ENCODE results near the gene PARP15. TPM values are rescaled to one million over a fixed set of nuclear protein-coding genes. Genes with fewer than 3 reads are reported as not detected.

The PARP15 gene
- total RNA-seq, 1 experiment from 2014 or later: 0.15 TPM

- H3K27me3 Mint-ChIP-seq (ENCODE audit: low read depth): no peaks in the 10 kb centered on the region
- POLR2A ChIA-PET: no interaction called here
- H3K9me3 Mint-ChIP-seq: peaks cover 13% of the 10 kb centered on the region
- H3K4me3 Mint-ChIP-seq: no peak overlapping the region
- TF ChIP-seq ZMAT4 (CRISPR knock-in tag; IDR thresholded peaks at IDR 0.05): no peak
- no peak for TF ChIP-seq RELA (CRISPR knock-in tag; IDR thresholded peaks at IDR 0.05; ENCODE audit: borderline replicate concordance)
- no peak for TF ChIP-seq GABPB1 (CRISPR knock-in tag; IDR thresholded peaks at IDR 0.05)
- DNase-seq (ENCODE audit: low spot score) (no peak), ATAC-seq (no peak)
- H3K4me1 Mint-ChIP-seq: peaks cover 5% of the 10 kb centered on the region; the same call in 1 of the 2 replicates
- CTCF ChIA-PET: interaction anchor here (1.0 to 1.6 kb wide), 2 partner anchors 10 to 285 kb away, joined by 3 to 8 read pairs; partner anchors contain the start of gene FAM162A
- H3K27ac Mint-ChIP-seq: no peak overlapping the region
- peaks cover 2% of the 10 kb centered on the region; the same call in 1 of the 2 replicates for H3K36me3 Mint-ChIP-seq
Measured at GRCh38 chr3:122668930-122669730, 91.7 kb downstream of the PARP15 start.

GRCh38 chr3:122671553-122671952 lies 94.1 kb downstream of the PARP15 start:
- POLR2A ChIA-PET: no interaction called here
- Mint-ChIP-seq H3K27me3 (ENCODE audit: low read depth) (no peaks in the 10 kb centered on the region), H3K4me1 (no peaks in the 10 kb centered on the region), H3K9me3 (peaks cover 13% of the 10 kb centered on the region), H3K27ac (no peak overlapping the region), H3K36me3 (0 out of 2 replicates have a peak, but pooled peaks cover 2% of the 10 kb centered on the region), H3K4me3 (no peak overlapping the region)
- DNase-seq (ENCODE audit: low spot score) (no peak), ATAC-seq (no peak)
- CTCF ChIA-PET: no interaction called here
- TF ChIP-seq NR3C1 (CRISPR knock-in tag; conservative IDR thresholded peaks at IDR 0.05; ENCODE audit: low read depth): no peak
- no peak for TF ChIP-seq ARID4B (CRISPR knock-in tag; IDR thresholded peaks at IDR 0.05; ENCODE audit: borderline replicate concordance)
- TF ChIP-seq ZNF671 (CRISPR knock-in tag; IDR thresholded peaks at IDR 0.05): no peak
- no peak for TF ChIP-seq IRF2 (CRISPR knock-in tag; IDR thresholded peaks at IDR 0.05; ENCODE audit: borderline replicate concordance, low read depth)
- no peak for TF ChIP-seq ZNF532 (CRISPR knock-in tag; IDR thresholded peaks at IDR 0.05; ENCODE audit: borderline replicate concordance)
- TF ChIP-seq TEAD1 (CRISPR knock-in tag; IDR thresholded peaks at IDR 0.05): no peak
- no peak for TF ChIP-seq ZNF121 (CRISPR knock-in tag; IDR thresholded peaks at IDR 0.05)
- TF ChIP-seq GTF2I (CRISPR knock-in tag; conservative IDR thresholded peaks at IDR 0.05): no peak
- no peak for TF ChIP-seq NFATC4 (CRISPR knock-in tag; IDR thresholded peaks at IDR 0.05)
- no peak for TF ChIP-seq ZNF425 (CRISPR knock-in tag; conservative IDR thresholded peaks at IDR 0.05)
- TF ChIP-seq USF1 (CRISPR knock-in tag; IDR thresholded peaks at IDR 0.05): no peak
- no peak for TF ChIP-seq CREB1 (CRISPR knock-in tag; IDR thresholded peaks at IDR 0.05)
- no peak for TF ChIP-seq KAT7 (CRISPR knock-in tag; IDR thresholded peaks at IDR 0.05; ENCODE audit: borderline replicate concordance)
- TF ChIP-seq FOXK1 (CRISPR knock-in tag; IDR thresholded peaks at IDR 0.05): no peak
- no peak for TF ChIP-seq CREM (CRISPR knock-in tag; IDR thresholded peaks at IDR 0.05)
- TF ChIP-seq JUN (CRISPR knock-in tag; IDR thresholded peaks at IDR 0.05): no peak
- TF ChIP-seq ZNF396 (CRISPR knock-in tag; IDR thresholded peaks at IDR 0.05; ENCODE audit: borderline replicate concordance): no peak
- no peak for TF ChIP-seq JAZF1 (CRISPR knock-in tag; IDR thresholded peaks at IDR 0.05)
- TF ChIP-seq ZSCAN18 (CRISPR knock-in tag; IDR thresholded peaks at IDR 0.05): no peak

All from WTC11 (cell line).